Suprapubic skin (tissue), 4 donors: ENCODE data around the gene ASF1A. TPM values are rescaled to one million over a fixed set of nuclear protein-coding genes. Genes with fewer than 3 reads are reported as not detected.

ENCODE experiments used
- DNase-seq, 2 donors: peaks; one replicate each; pipeline ENCODE4 v3.0.0-alpha.2; 2019; ENCODE audit warnings: low spot score in 2 of 2
- H3K27ac ChIP-seq: fragments of 200-600 bp; sonication (generic); one replicate; pipeline ENCODE4 v1.5.1; 2019
- H3K27me3 ChIP-seq: fragments of 200-600 bp; sonication (generic); one replicate; pipeline ENCODE4 v1.5.1; 2019
- H3K36me3 ChIP-seq: fragments of 200-600 bp; sonication (generic); one replicate; pipeline ENCODE4 v1.5.1; 2019
- H3K4me1 ChIP-seq: fragments of 200-600 bp; sonication (generic); one replicate; pipeline ENCODE4 v1.5.1; 2019
- H3K4me3 ChIP-seq: fragments of 200-600 bp; sonication (generic); one replicate; pipeline ENCODE4 v1.5.1; 2019; ENCODE audit warnings: mild to moderate bottlenecking
- H3K9me3 ChIP-seq: fragments of 200-600 bp; sonication (generic); one replicate; pipeline ENCODE4 v1.5.1; 2019
- EP300 ChIP-seq: sonication (generic); formaldehyde crosslinking; IDR thresholded peaks from one replicate; pipeline ENCODE4 v1.6.1; 2017; ENCODE audit warnings: antibody characterized with exemption
- POLR2A ChIP-seq, 2 donors: fragments of 450-650 bp; IDR thresholded peaks; one replicate each; pipeline ENCODE4 v1.6.1; 2017; ENCODE audit warnings: antibody characterized with exemption in 2 of 2, mild to moderate bottlenecking in 2 of 2, moderate library complexity in 2 of 2
- POLR2AphosphoS5 ChIP-seq, 3 donors: sonication (generic); formaldehyde crosslinking; IDR thresholded peaks; one replicate each; pipeline ENCODE4 v1.6.1; 2017; ENCODE audit warnings: antibody characterized with exemption in 3 of 3
- WGBS: methylation state at CpG from one replicate; pipeline ENCODE4 v1.1.5; 2018; 5-methylcytosine and 5-hydroxymethylcytosine counted together
- total RNA-seq, 4 donors: library from RNA; depleted of rRNA; stranded (reverse); fragments of >200 nt; gene quantifications; one replicate each; pipeline ENCODE4 v1.1.0, GENCODE V29; 2016
- TF ChIP-seq, protein P1 (sequence below), 2 donors: fragments of 200-600 bp in 1 of 2; fragments of 450-650 bp in 1 of 2; sonication (generic) in 1 of 2; IDR thresholded peaks; one replicate each; pipeline ENCODE4 v1.5.1; 2016 to 2019; ENCODE audit warnings: antibody characterized with exemption in 2 of 2, mild to moderate bottlenecking in 1 of 2, moderate library complexity in 1 of 2

ASF1A gene
- 10 to 100 TPM; 11.3 to 15.7 (median 13.6) TPM for total RNA-seq

DNA sequence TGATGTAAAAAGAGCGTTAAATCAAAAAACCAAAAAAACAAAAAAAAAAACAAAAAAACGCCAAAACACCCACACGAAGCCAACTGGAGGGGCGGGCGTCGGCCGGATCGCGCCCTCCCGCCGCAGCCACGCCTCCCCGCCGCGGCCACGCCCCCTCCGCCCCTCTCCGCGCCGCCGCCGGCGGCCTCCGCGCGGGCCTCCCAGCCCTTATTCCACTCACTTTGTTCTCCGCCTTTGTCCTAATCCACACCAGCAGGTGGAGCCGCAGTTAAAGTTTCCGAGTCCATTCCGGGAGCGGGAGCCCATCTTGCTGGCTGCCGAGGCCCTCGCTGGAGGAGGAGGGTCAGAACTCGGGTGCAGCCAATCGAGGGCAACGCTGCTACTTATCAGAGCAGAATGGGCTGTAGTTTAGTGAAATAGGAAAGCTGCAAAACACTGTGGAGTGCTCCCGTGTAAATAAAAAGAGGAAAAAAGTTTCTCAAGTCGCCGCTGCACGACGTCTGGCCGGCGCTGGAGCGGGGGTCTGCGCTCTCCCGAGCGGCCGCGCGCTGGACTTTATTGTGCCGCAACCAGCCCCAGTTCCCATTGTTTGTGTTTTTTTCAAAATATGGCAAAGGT lies at the start of gene ASF1A:
TSS of gene ASF1A (plus strand) at position 346 of the 618 bp plus-strand sequence. CDS start at position 608, 262 bp downstream.
- no peaks in the 10 kb centered on the region for H3K9me3 ChIP-seq
- H3K27me3 ChIP-seq = no peaks in the 10 kb centered on the region
- H3K36me3 ChIP-seq = no peaks in the 10 kb centered on the region
- TF ChIP-seq, protein P1, sequence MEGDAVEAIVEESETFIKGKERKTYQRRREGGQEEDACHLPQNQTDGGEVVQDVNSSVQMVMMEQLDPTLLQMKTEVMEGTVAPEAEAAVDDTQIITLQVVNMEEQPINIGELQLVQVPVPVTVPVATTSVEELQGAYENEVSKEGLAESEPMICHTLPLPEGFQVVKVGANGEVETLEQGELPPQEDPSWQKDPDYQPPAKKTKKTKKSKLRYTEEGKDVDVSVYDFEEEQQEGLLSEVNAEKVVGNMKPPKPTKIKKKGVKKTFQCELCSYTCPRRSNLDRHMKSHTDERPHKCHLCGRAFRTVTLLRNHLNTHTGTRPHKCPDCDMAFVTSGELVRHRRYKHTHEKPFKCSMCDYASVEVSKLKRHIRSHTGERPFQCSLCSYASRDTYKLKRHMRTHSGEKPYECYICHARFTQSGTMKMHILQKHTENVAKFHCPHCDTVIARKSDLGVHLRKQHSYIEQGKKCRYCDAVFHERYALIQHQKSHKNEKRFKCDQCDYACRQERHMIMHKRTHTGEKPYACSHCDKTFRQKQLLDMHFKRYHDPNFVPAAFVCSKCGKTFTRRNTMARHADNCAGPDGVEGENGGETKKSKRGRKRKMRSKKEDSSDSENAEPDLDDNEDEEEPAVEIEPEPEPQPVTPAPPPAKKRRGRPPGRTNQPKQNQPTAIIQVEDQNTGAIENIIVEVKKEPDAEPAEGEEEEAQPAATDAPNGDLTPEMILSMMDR (IDR thresholded peaks at IDR 0.05) = peak; percentile 41 to 51
- TF ChIP-seq EP300 (no peak), POLR2AphosphoS5 (IDR thresholded peaks at IDR 0.05) (peak in 2 of 3 donors; percentile 10 to 69), POLR2A (IDR thresholded peaks at IDR 0.05) (peak; percentile 44 to 52)
- DNase-seq = peak; percentile 97
- H3K4me1 ChIP-seq = peaks cover 38% of the 10 kb centered on the region
- WGBS = 0% methylated on average over 51 of the region's 51 CpGs
- H3K27ac ChIP-seq = peak within 1 kb of the TSS; percentile 96
- H3K4me3 ChIP-seq = peak within 1 kb of the TSS; percentile 64

DNA sequence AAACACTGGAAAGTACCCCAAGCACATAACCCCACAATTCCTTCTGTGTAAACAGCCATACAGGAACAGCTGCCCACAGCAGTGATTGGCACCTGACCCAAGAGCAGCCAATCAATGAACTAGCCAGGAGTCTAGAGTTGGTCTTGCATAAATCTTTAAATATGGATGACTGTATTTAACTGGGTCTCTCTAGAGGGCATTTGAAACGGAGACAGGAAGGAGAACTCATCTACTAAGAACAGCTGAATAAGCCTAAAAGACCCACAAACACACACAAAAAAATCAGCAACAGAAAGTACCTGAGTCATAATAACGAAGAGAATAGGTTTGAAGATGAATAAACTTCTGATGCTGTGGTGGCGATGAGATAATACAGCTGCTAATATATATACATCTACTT lies 49.0 kb upstream of the ASF1A start:
- H3K27me3 ChIP-seq = no peaks in the 10 kb centered on the region
- WGBS = 87% methylated on average over 3 of the region's 3 CpGs

DNA sequence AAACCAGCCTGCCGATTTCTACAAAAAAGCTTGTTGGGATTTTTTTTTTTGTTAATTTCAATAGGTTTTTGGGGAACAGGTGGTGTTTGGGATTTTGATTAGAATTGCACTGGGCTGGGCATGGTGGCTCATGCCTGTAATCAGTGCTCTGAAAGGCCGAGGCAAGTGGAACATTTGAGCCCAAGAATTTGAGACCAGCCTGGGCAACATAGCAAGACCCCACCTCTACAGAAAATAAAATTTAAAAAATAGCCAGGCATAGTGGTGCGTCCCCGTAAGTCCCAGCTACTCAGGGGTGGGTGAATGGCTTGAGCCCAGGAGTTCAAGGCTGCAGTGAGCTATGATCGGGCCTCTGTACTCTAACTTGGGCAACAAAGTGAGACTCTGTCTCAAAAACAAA lies 40.5 kb upstream of the ASF1A start:
- H3K36me3 ChIP-seq = no peaks in the 10 kb centered on the region
- H3K27me3 ChIP-seq = no peaks in the 10 kb centered on the region
- H3K9me3 ChIP-seq = no peaks in the 10 kb centered on the region
- no peak for TF ChIP-seq POLR2AphosphoS5 (IDR thresholded peaks at IDR 0.05)
- TF ChIP-seq, protein P1 (IDR thresholded peaks at IDR 0.05) = no peak
- H3K4me1 ChIP-seq = no peaks in the 10 kb centered on the region
- no peak for DNase-seq
- no peak overlapping the region for H3K4me3 ChIP-seq
- 87% methylated on average over 5 of the region's 5 CpGs for WGBS
- H3K27ac ChIP-seq = no peak overlapping the region

More for the DNA sequence above, 49.0 kb upstream of the ASF1A start:
- TF ChIP-seq, protein P1 (IDR thresholded peaks at IDR 0.05) = no peak
- no peak for TF ChIP-seq EP300
- TF ChIP-seq POLR2AphosphoS5 (IDR thresholded peaks at IDR 0.05) = no peak
- no peak for TF ChIP-seq POLR2A (IDR thresholded peaks at IDR 0.05)
- no peaks in the 10 kb centered on the region for H3K9me3 ChIP-seq
- no peak overlapping the region for H3K27ac ChIP-seq
- H3K4me1 ChIP-seq = no peaks in the 10 kb centered on the region
- DNase-seq = no peak
- no peaks in the 10 kb centered on the region for H3K36me3 ChIP-seq
- no peak overlapping the region for H3K4me3 ChIP-seq

DNA sequence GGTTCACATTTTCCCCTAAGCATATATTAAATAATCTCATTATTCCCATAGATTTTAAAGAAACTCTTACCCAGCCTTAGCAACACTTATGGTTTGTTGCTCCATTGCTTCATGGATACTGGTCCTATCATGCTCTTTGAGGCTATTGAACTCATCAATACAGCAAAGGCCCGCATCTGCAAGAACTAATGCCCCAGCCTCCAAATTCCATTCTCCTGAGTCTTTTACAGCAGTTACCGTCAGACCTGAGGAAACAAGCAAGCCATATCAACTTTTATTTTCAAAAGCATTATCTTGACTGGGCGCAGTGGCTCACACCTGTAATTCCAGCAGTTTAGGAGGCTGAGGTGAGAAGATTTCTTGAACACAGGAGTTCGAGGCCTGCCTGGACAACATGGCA lies 37.7 kb upstream of the ASF1A start:
- H3K4me1 ChIP-seq = no peaks in the 10 kb centered on the region
- H3K27me3 ChIP-seq = no peaks in the 10 kb centered on the region
- no peak for TF ChIP-seq EP300
- no peak for TF ChIP-seq POLR2A (IDR thresholded peaks at IDR 0.05)
- no peak for TF ChIP-seq POLR2AphosphoS5 (IDR thresholded peaks at IDR 0.05)
- TF ChIP-seq, protein P1 (IDR thresholded peaks at IDR 0.05) = no peak
- 94% methylated on average over 4 of the region's 4 CpGs for WGBS
- no peak for DNase-seq
- H3K27ac ChIP-seq = no peak overlapping the region
- no peak overlapping the region for H3K4me3 ChIP-seq
- H3K36me3 ChIP-seq = no peaks in the 10 kb centered on the region
- H3K9me3 ChIP-seq = no peaks in the 10 kb centered on the region

DNA sequence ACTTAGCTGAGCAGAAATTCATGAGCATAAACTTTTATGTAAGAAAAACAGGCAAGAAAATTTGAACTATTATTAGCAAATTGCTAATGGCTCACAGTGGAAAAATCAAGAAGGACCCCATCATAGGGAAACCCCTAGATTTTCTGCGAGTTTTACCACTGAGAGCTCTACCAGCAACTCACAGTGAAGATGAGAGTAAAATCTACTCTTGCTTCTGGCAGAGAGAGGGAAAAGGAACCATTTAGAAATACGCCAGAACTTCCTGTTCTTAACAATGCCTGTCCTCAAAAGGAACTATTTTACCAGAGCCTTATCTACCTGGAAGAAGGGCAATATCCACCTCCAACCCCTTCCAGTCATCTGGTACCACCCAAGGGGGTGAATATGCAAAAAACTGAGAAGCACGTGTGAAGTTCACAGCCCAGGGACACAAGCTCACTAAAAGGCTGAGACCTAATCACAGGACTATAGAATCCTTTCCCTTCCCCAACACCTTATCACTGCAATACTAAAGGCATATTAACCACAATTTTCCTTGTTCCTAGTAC lies 34.4 kb upstream of the ASF1A start:
- Histone ChIP-seq H3K27ac (no peak overlapping the region), H3K9me3 (no peaks in the 10 kb centered on the region), H3K36me3 (no peaks in the 10 kb centered on the region), H3K4me3 (no peak overlapping the region), H3K4me1 (no peaks in the 10 kb centered on the region), H3K27me3 (no peaks in the 10 kb centered on the region)
- TF ChIP-seq, protein P1 (IDR thresholded peaks at IDR 0.05) = no peak
- no peak for TF ChIP-seq EP300
- TF ChIP-seq POLR2AphosphoS5 (IDR thresholded peaks at IDR 0.05) = no peak
- TF ChIP-seq POLR2A (IDR thresholded peaks at IDR 0.05) = no peak
- WGBS = 72% methylated on average over 3 of the region's 3 CpGs
- DNase-seq = no peak
